GM21786 (cell line): ENCODE data around the gene RNF31.
A peak's percentile ranks its signal among the peaks of the same experiment; 100 is the strongest.
"Not testable (repeated sequence)": the region's sequence is repeated elsewhere in the genome, so short reads cannot be mapped to it uniquely, and the experiment has no call there.

ENCODE experiments used
- ATAC-seq: cut with Tn5 transposase; IDR thresholded peaks from one replicate; pipeline ENCODE4 v1.9.1; 2021; ENCODE audit not compliant: unreplicated experiment

Gene RNF31

GRCh38 chr14:24146978-24147760, at the start of gene RNF31:
TSS of gene RNF31 (plus strand) at chr14:24147498. CDS start at chr14:24147699, 201 bp downstream.
- peak; percentile 78 for ATAC-seq

- no peak for ATAC-seq
Observed at GRCh38 chr14:24098229-24098926, 48.9 kb upstream of the RNF31 start.

GRCh38 chr14:24098927-24099813, 48.1 kb upstream of the RNF31 start:
- ATAC-seq: no peak

- no peak for ATAC-seq
Observed at GRCh38 chr14:24100197-24100981, 46.9 kb upstream of the RNF31 start.

- no peak for ATAC-seq
Observed at GRCh38 chr14:24100982-24101494, 46.3 kb upstream of the RNF31 start.

GRCh38 chr14:24102357-24103048, 44.8 kb upstream of the RNF31 start:
- ATAC-seq: no peak

- ATAC-seq: no peak
Observed at GRCh38 chr14:24103451-24103850, 43.8 kb upstream of the RNF31 start.

GRCh38 chr14:24105609-24106239, 41.6 kb upstream of the RNF31 start:
- ATAC-seq: not testable (repeated sequence)

GRCh38 chr14:24106672-24107271, 40.5 kb upstream of the RNF31 start:
- ATAC-seq: no peak

GRCh38 chr14:24108336-24108874, 38.9 kb upstream of the RNF31 start:
- no peak for ATAC-seq

- ATAC-seq: no peak
Observed at GRCh38 chr14:24110060-24110459, 37.2 kb upstream of the RNF31 start.

GRCh38 chr14:24110523-24110922, 36.8 kb upstream of the RNF31 start:
- no peak for ATAC-seq

- no peak for ATAC-seq
Observed at GRCh38 chr14:24113379-24113800, 33.9 kb upstream of the RNF31 start.

- ATAC-seq: peak; percentile 28
Observed at GRCh38 chr14:24113801-24114531, 33.3 kb upstream of the RNF31 start.

GRCh38 chr14:24114532-24115421, 32.5 kb upstream of the RNF31 start, which contains the start of the genes DCAF11 and NRL:
TSS of gene DCAF11 (plus strand) at chr14:24114777. CDS start at chr14:24115595, 818 bp downstream.
TSS of gene NRL (minus strand) at chr14:24114949. CDS start at chr14:24082848, 32,101 bp downstream.
- ATAC-seq: peak; percentile 87

GRCh38 chr14:24115422-24116127, 31.7 kb upstream of the RNF31 start:
- ATAC-seq: no peak
